SK-N-SH (cell line): ENCODE results near the gene BUD23. TPM values are rescaled to one million over a fixed set of nuclear protein-coding genes. Genes with fewer than 3 reads are reported as not detected.

Experiments used
- CTCF ChIA-PET: fragments of 300-600, 350-600 bp; formaldehyde crosslinking; extraction: SDS; loops from one replicate; lab custom pipeline; 2021; lab: Yijun Ruan, JAX
- POLR2A ChIA-PET: fragments of 350-600 bp; sonication (Branson Sonifier 250); formaldehyde crosslinking; extraction: SDS; loops from one replicate; lab custom pipeline; 2020; ENCODE audit warnings: antibody characterized with exemption, inconsistent platforms; lab: Yijun Ruan, JAX
- DNase-seq: peaks from one replicate; pipeline ENCODE4 v3.0.0; 2012
- H2AFZ ChIP-seq: fragments of 200-600 bp; sonication (generic); 2 replicates; pipeline ENCODE4 v1.8.1; 2016; ENCODE audit warnings: antibody characterized with exemption, mild to moderate bottlenecking, low read depth
- H3F3A ChIP-seq: fragments of 200-600 bp; sonication (generic); replicated peaks from 2 replicates; pipeline ENCODE3; 2016; ENCODE audit warnings: antibody characterized with exemption, mild to moderate bottlenecking; ENCODE audit not compliant: insufficient read depth
- H3K27ac ChIP-seq, 2 experiments: fragments of 200-500 bp in 1 of 2; fragments of 200-600 bp in 1 of 2; sonication (Bioruptor generic) in 1 of 2; sonication (generic), shearing (Covaris generic) in 1 of 2; 2 replicates each; pipeline versions ENCODE4 v1.5.1 to v1.6.1; 2014 to 2016; ENCODE audit warnings: low read depth in 2 of 2, inconsistent platforms in 1 of 2, low read length in 1 of 2, mild to moderate bottlenecking in 1 of 2, mixed read lengths in 1 of 2
- H3K27me3 ChIP-seq: fragments of 200-600 bp; sonication (generic), shearing (Covaris generic); 2 replicates; pipeline ENCODE4 v1.6.1; 2016; ENCODE audit warnings: mixed run types; ENCODE audit not compliant: insufficient read depth
- H3K36me3 ChIP-seq, 2 experiments: fragments of 200-500 bp in 1 of 2; fragments of 200-600 bp in 1 of 2; sonication (Bioruptor generic) in 1 of 2; sonication (generic) in 1 of 2; replicated peaks in 1 of 2; 2 replicates each; pipeline versions ENCODE3 to v1.5.1; 2014 to 2016; ENCODE audit warnings: low read length in 1 of 2, mild to moderate bottlenecking in 1 of 2; ENCODE audit not compliant: insufficient read depth in 2 of 2, control insufficient read depth in 1 of 2
- H3K4me1 ChIP-seq, 2 experiments: fragments of 200-500 bp in 1 of 2; fragments of 200-600 bp in 1 of 2; sonication (Bioruptor generic) in 1 of 2; sonication (generic), shearing (Covaris generic) in 1 of 2; 2 replicates each; pipeline versions ENCODE4 v1.5.1 to v1.6.1; 2014 to 2016; ENCODE audit warnings: low read depth in 1 of 2, low read length in 1 of 2, mixed run types in 1 of 2; ENCODE audit not compliant: insufficient read depth in 2 of 2, control insufficient read depth in 1 of 2
- H3K4me2 ChIP-seq: fragments of 200-600 bp; sonication (generic), shearing (Covaris generic); 2 replicates; pipeline ENCODE4 v1.6.1; 2017; ENCODE audit warnings: mixed run types
- H3K4me3 ChIP-seq, 2 experiments: fragments of 200-500 bp in 1 of 2; fragments of 200-600 bp in 1 of 2; sonication (Bioruptor generic) in 1 of 2; sonication (generic), shearing (Covaris generic) in 1 of 2; 2 replicates each; pipeline versions ENCODE4 v1.5.1 to v1.8.1; 2014 to 2016; ENCODE audit warnings: low read depth in 2 of 2, inconsistent platforms in 1 of 2, low read length in 1 of 2, mild to moderate bottlenecking in 1 of 2, mixed read lengths in 1 of 2, moderate library complexity in 1 of 2
- H3K79me2 ChIP-seq: fragments of 200-600 bp; sonication (generic); 2 replicates; pipeline ENCODE4 v1.8.1; 2017; ENCODE audit warnings: mild to moderate bottlenecking; ENCODE audit not compliant: insufficient read depth
- H3K9ac ChIP-seq: fragments of 200-600 bp; sonication (generic); 2 replicates; pipeline ENCODE4 v1.6.1; 2017; ENCODE audit warnings: mixed run types
- H3K9me2 ChIP-seq: fragments of 200-600 bp; sonication (generic); 2 replicates; pipeline ENCODE4 v1.6.1; 2017; ENCODE audit warnings: mixed run types
- H3K9me3 ChIP-seq: fragments of 200-600 bp; sonication (generic); 2 replicates; pipeline ENCODE4 v1.6.1; 2017; ENCODE audit warnings: mixed run types, mild to moderate bottlenecking, moderate library complexity
- H4K20me1 ChIP-seq: fragments of 200-600 bp; sonication (generic); 2 replicates; pipeline ENCODE4 v1.6.1; 2017; ENCODE audit warnings: mild to moderate bottlenecking, mixed run types; ENCODE audit not compliant: insufficient read depth
- CHD2 ChIP-seq: fragments of 150-350 bp; IDR thresholded peaks from 2 replicates; pipeline ENCODE4 v1.6.1; 2018; ENCODE audit warnings: low read length; ENCODE audit not compliant: partially characterized antibody
- FOSL2 ChIP-seq: IDR thresholded peaks from 2 replicates; pipeline ENCODE4 v1.4.0; 2012; ENCODE audit warnings: low read depth, mild to moderate bottlenecking, moderate library complexity, borderline replicate concordance
- JUND ChIP-seq: IDR thresholded peaks from 2 replicates; pipeline ENCODE4 v1.4.0; 2012
- MEF2A ChIP-seq: IDR thresholded peaks from 2 replicates; pipeline ENCODE4 v1.4.0; 2012; ENCODE audit warnings: low read depth, borderline replicate concordance
- NFIC ChIP-seq: IDR thresholded peaks from 2 replicates; pipeline ENCODE4 v1.4.0; 2012; ENCODE audit warnings: borderline replicate concordance
- REST ChIP-seq: IDR thresholded peaks from 2 replicates; pipeline ENCODE4 v1.6.1; 2012; ENCODE audit warnings: mild to moderate bottlenecking, low read depth, low read length, moderate library complexity
- RXRA ChIP-seq: IDR thresholded peaks from 2 replicates; pipeline ENCODE4 v1.4.0; 2012; ENCODE audit warnings: low read depth, mild to moderate bottlenecking, borderline replicate concordance
- SIN3A ChIP-seq: IDR thresholded peaks from 2 replicates; pipeline ENCODE4 v1.6.1; 2012; ENCODE audit warnings: low read depth, mild to moderate bottlenecking, low read length, moderate library complexity, borderline replicate concordance
- SMC3 ChIP-seq: IDR thresholded peaks from 2 replicates; pipeline ENCODE4 v1.6.1; 2012; ENCODE audit warnings: low read depth, low read length, improper control_type of control experiment
- TCF12 ChIP-seq: IDR thresholded peaks from 2 replicates; pipeline ENCODE4 v1.4.0; 2012
- USF1 ChIP-seq: IDR thresholded peaks from 2 replicates; pipeline ENCODE4 v1.4.0; 2012; ENCODE audit warnings: low read depth, borderline replicate concordance
- USF2 ChIP-seq: fragments of 150-350 bp; IDR thresholded peaks from 2 replicates; pipeline ENCODE4 v1.6.1; 2017; ENCODE audit warnings: antibody characterized with exemption, low read length, low read depth, borderline replicate concordance
- ZBTB33 ChIP-seq: IDR thresholded peaks from 2 replicates; pipeline ENCODE4 v1.4.0; 2012; ENCODE audit warnings: low read depth, borderline replicate concordance
- WGBS: methylation state at CpG from one replicate; pipeline ENCODE4 v1.1.6; 2017; ENCODE audit warnings: low lambda C conversion rate; 5-methylcytosine and 5-hydroxymethylcytosine counted together
- polyA plus RNA-seq, 3 experiments: library from polyadenylated mRNA; depleted of rRNA; stranded (reverse); fragments of >200 nt; gene quantifications; 2 replicates each; pipeline ENCODE4 v1.2.3, GENCODE V29; 2012

BUD23 gene
- polyA plus RNA-seq, 1 of the 3 experiments (the other 2 are of a cell fraction) = 206 TPM

GRCh38 chr7:73700581-73701134 lies 17.3 kb downstream of the BUD23 start:
- peaks cover 16% of the 10 kb centered on the region; the same call in 1 of the 2 replicates for H4K20me1 ChIP-seq
- H3K4me2 ChIP-seq = no peak overlapping the region
- peaks cover 12% of the 10 kb centered on the region; the same call in 1 of the 2 replicates for H3K79me2 ChIP-seq
- DNase-seq = peak; percentile 46
- CTCF ChIA-PET = interaction anchor here (0.8 to 8.8 kb wide), 19 partner anchors 9 to 249 kb away, joined by 3 to 70 read pairs (median 5); partner anchors contain the start of genes BUD23, DNAJC30, STX1A and VPS37D
- H3K27ac ChIP-seq = no peak overlapping the region
- TF ChIP-seq TCF12 = no peak
- TF ChIP-seq RXRA = no peak
- TF ChIP-seq MEF2A = no peak
- no peak for TF ChIP-seq SMC3
- TF ChIP-seq ZBTB33 = no peak
- no peak for TF ChIP-seq REST
- no peak for TF ChIP-seq USF2
- no peak for TF ChIP-seq SIN3A
- no peak for TF ChIP-seq FOSL2
- TF ChIP-seq CHD2 = no peak
- no peak for TF ChIP-seq USF1
- TF ChIP-seq JUND = no peak
- TF ChIP-seq NFIC = no peak
- 86% methylated on average over 15 of the region's 15 CpGs for WGBS
- peaks cover 31 to 68% of the 10 kb centered on the region in 2 experiments for H3K36me3 ChIP-seq
- H2AFZ ChIP-seq = no peak overlapping the region
- no peaks in the 10 kb centered on the region for H3K9me3 ChIP-seq
- no peak overlapping the region for H3K9ac ChIP-seq
- POLR2A ChIA-PET = interaction anchor here (0.9 kb wide), 1 partner anchor 8 kb away, joined by 3 read pairs; no protein-coding TSS in a partner anchor
- peaks cover 42% of the 10 kb centered on the region for H3F3A ChIP-seq
- H3K4me1 ChIP-seq = peaks cover 0 to 16% of the 10 kb centered on the region in 2 experiments; a peak in 3 of 4 replicates
- no peak overlapping the region for H3K4me3 ChIP-seq
- no peaks in the 10 kb centered on the region for H3K9me2 ChIP-seq
- no peaks in the 10 kb centered on the region for H3K27me3 ChIP-seq
